ENCODE data around the gene GTF2F2.
"Not testable (repeated sequence)": the region's sequence is repeated elsewhere in the genome, so short reads cannot be mapped to it uniquely, and the experiment has no call there.

GTF2F2 gene

GRCh38 chr13:45178349-45179162 is 58.2 kb downstream of the GTF2F2 start:
- peak; percentile 90 for DNase-seq (ENCODE audit: low read depth, low spot score)

DNA sequence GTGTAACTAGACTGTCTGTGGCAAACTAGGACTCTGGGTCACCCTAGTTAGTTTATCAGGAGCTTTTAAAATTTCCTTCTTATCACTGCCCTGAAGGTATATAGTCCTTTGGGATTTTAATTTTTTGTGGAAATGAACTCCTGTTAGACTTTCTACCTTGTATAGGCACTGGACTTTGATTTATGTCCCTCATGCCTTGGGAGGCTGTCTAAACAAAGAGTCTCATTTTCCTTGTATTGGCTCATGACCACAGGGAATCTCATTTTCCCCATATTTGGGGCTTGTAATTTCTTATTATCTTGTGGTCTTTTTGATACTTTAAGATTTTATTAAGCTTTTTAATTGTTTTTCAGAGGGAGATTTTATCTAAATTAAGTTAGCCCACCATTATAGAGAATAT is 59.1 kb downstream of the GTF2F2 start:
- DNase-seq (ENCODE audit: low read depth, low spot score) = peak; percentile 79

GRCh38 chr13:45180303-45180702 is 60.0 kb downstream of the GTF2F2 start:
- DNase-seq (ENCODE audit: low read depth, low spot score) = no peak

GRCh38 chr13:45180713-45181601 is 60.6 kb downstream of the GTF2F2 start:
- DNase-seq (ENCODE audit: low read depth, low spot score) = no peak

- no peak for DNase-seq (ENCODE audit: low read depth, low spot score)
These were observed 64.4 kb downstream of the GTF2F2 start for GRCh38 chr13:45184693-45185092.

DNA sequence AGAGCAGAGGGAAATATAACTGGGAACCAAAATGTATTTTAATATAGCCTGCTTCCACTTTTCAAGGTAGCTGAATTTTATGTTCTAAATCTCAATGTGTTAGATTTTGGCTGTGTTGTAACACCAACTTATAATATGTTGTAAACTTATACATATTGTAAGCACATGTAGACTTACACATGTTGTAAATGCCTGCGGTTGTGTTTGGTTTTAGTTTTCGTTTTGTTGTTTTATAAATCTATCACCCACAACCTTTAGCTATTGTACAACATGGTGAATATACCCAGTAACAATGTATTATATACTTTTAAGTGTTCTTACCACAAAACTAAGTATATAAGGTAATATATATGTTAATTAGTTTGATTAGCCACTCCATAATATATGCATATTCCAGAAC is 65.0 kb downstream of the GTF2F2 start:
- no peak for DNase-seq (ENCODE audit: low read depth, low spot score)

GRCh38 chr13:45189077-45189476 is 68.8 kb downstream of the GTF2F2 start:
- DNase-seq (ENCODE audit: low read depth, low spot score) = not testable (repeated sequence)

GRCh38 chr13:45189511-45189910 is 69.2 kb downstream of the GTF2F2 start:
- DNase-seq (ENCODE audit: low read depth, low spot score) = peak; percentile 83

- DNase-seq (ENCODE audit: low read depth, low spot score) = no peak
These were observed 71.6 kb downstream of the GTF2F2 start for GRCh38 chr13:45191874-45192273.

GRCh38 chr13:45194081-45194939 is 74.0 kb downstream of the GTF2F2 start:
- peak; percentile 80 for DNase-seq (ENCODE audit: low read depth, low spot score)

DNA sequence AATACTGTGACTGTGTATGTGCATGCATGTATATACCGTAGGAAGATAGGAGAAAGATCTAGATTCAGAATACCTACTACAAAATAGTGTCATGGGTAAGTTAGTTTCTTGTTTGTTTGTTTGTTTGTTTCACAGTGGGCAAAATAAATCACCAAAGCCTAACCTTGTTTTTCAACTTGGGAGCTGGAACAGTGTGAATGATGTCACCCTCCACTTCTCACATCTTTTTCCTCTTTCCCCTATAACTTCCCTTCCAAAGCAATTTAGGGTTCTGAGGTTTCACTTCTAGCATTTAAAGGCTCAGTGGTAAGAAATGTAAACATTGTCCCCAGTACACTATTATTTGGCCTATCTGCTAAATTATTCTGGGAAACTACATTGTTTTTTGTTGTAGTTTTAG is 75.1 kb downstream of the GTF2F2 start:
- DNase-seq (ENCODE audit: low read depth, low spot score) = no peak

DNA sequence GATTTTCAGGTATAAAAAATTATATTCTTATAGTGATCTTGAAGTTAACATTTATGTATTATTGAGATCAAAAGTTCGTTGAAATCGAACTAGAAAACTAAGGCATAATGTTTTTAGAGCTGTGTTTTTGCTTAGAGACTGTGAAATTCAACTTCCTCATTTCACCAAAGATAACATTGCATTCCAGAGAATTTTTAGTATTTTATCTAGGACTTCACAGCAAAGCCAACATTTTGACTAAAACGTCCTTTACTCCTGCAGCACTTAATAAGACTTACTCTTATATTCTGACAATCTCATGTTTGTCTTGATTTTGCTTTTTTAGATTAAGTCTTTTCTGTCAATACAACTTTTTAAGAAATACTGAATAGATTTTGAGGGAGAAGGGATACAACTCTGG is 75.8 kb downstream of the GTF2F2 start:
- no peak for DNase-seq (ENCODE audit: low read depth, low spot score)

GRCh38 chr13:45196622-45197021 is 76.3 kb downstream of the GTF2F2 start:
- no peak for DNase-seq (ENCODE audit: low read depth, low spot score)

- no peak for DNase-seq (ENCODE audit: low read depth, low spot score)
These were observed 77.7 kb downstream of the GTF2F2 start for GRCh38 chr13:45198041-45198440.

DNA sequence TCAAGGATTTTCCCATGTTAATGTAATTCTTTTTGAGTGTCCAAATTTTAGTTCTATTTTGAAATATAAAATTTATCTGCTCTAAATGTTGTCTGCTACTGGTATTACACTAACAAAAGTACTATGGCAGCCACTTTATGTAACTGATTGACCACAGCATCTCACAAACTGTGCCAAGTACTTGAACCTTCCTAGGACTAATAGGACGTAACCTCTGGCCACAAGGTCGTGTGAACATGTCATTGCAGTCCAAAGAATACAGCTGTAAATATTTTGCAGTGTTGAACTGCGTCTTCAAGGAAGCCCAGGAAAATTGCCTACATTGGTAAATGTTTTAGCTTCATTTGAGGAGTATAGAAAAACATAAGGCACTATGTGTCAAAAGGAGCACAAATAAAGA is 78.6 kb downstream of the GTF2F2 start:
- no peak for DNase-seq (ENCODE audit: low read depth, low spot score)

DNA sequence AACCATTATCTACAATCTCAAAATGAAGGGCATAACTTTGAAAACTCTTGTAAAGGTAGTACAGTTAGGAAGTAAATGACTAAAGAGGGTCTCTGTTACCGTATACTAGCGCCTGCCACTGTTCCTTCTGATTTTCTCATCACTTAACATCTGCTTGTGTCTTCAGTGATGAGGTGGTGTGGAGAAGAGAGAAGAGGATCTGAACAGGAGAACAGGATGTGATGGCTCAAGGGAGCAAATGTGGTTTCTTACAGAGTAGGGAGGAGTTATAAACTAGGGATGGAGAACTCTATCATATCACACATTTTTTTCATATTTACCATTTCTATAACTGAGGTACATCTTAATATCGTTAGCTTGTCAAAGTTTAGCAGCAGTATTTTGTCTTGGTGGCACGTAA is 79.4 kb downstream of the GTF2F2 start:
- DNase-seq (ENCODE audit: low read depth, low spot score) = no peak

DNA sequence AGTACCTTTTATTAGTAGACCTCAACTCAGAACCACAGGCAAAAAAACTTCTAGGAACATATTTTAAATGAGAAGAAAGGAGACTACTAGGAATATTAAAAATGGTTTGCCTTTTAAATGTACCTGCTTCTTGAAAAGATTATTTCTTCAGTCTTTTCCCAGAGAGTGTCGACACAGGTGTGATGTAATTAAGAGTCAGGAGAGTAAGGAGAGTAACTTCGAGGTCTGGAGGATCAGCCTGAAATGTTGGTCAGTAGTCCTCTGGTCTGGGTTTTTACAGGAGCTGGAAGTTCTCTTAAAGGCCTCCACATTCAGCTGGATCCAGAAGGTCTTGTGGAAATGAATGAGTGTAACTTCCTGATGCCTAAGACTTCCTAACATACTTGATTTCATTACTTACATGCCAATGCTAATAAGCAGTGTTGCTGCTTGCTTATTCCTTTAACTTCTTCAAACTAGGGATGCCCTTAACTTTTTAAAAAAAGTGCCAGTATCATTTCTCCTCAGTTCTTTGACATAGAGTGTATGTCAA is 80.5 kb downstream of the GTF2F2 start, which contains the start of gene KCTD4:
KCTD4 (minus strand) TSS at position 345 of the 532 bp plus-strand sequence. CDS start 6,478 bp downstream, outside the sequence.
- peak; percentile 52 for DNase-seq (ENCODE audit: low read depth, low spot score)

DNA sequence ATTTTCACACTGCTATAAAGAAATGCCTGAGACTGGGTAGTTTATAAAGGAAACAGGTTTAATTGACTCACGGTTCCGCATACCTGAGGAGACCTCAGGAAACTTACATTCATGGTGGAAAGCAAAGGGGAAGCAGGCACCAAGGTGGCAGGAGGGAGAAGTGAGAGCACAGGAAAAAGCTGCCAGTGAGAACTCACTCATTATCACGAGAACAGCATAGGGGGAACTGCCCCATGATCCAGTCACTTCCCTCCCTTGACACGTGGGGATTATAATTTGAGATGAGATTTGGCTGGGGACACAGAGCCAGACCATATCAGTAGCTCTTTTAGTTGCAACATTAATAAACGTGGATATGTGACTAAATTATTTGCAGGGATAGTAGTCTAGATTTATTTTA is 84.8 kb downstream of the GTF2F2 start:
- no peak for DNase-seq (ENCODE audit: low read depth, low spot score)

DNA sequence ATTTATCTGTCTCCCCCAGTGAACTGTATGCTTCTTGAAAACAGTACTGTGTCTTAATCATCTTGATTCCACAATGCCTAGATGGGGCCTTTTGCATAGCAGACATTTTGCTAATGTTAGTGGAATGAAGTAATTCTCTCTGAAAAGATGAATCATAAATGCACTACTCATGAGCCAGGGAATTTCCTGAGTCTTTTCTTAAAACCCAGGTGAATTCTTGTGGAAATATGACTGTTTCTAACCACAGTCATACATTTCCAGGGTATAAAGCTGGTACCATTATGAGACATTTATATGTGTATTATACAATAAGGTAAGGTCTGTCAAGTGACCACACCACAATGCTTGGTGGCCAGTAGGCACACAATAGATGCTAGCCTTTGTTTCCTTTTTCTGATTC is 86.0 kb downstream of the GTF2F2 start:
- peak; percentile 88 for DNase-seq (ENCODE audit: low read depth, low spot score)

GRCh38 chr13:45207319-45207718 is 87.0 kb downstream of the GTF2F2 start:
- no peak for DNase-seq (ENCODE audit: low read depth, low spot score)

DNA sequence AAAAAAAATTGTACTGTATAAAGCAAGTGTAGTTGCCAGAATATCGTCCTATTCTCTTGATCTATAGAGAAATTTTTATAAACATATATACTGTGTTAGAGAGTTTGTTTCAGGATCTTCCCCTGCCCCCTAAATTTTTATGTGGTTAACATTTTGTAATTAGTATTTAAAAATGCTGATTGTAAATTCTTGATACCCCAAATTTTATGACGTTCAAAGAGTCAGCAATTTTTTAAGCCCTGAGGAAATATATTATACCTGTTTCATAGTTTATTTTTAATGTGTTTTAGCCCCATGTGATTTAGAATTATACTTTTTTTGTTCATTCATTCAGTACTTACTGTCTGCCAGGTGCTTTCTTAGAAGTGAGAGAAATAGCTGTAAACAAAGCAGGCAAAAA is 87.8 kb downstream of the GTF2F2 start:
- no peak for DNase-seq (ENCODE audit: low read depth, low spot score)

Data from astrocyte of the hippocampus (primary cell).